DOHH2 (cell line): ENCODE measurements around the gene SATB1.

Source experiments
- H3F3A ChIP-seq: fragments of 200-600 bp; sonication (generic), shearing (Covaris generic); 2 replicates; pipeline ENCODE4 v1.6.0; 2016; ENCODE audit warnings: antibody characterized with exemption, mild to moderate bottlenecking; ENCODE audit not compliant: control insufficient read depth, insufficient read depth
- H3K27ac ChIP-seq: fragments of 200-600 bp; sonication (generic); 2 replicates; pipeline ENCODE4 v1.5.1; 2014; ENCODE audit warnings: low read depth, mild to moderate bottlenecking, low read length, moderate library complexity
- H3K27me3 ChIP-seq: fragments of 200-600 bp; sonication (generic); 2 replicates; pipeline ENCODE4 v1.6.1; 2014; ENCODE audit warnings: mild to moderate bottlenecking, low read length, mixed read lengths; ENCODE audit not compliant: control insufficient read depth
- H3K36me3 ChIP-seq: fragments of 200-600 bp; sonication (generic); 2 replicates; pipeline ENCODE4 v1.6.1; 2014; ENCODE audit warnings: mild to moderate bottlenecking, low read length, moderate library complexity, mixed read lengths; ENCODE audit not compliant: control insufficient read depth
- H3K4me1 ChIP-seq: fragments of 200-600 bp; sonication (generic); 2 replicates; pipeline ENCODE4 v1.6.1; 2014; ENCODE audit warnings: mild to moderate bottlenecking, low read length, mixed read lengths; ENCODE audit not compliant: control insufficient read depth
- H3K4me2 ChIP-seq: fragments of 200-600 bp; sonication (generic); 2 replicates; pipeline ENCODE4 v1.6.0; 2014; ENCODE audit warnings: mild to moderate bottlenecking, low read length, moderate library complexity
- H3K4me3 ChIP-seq: fragments of 200-600 bp; sonication (generic); 2 replicates; pipeline ENCODE4 v1.5.1; 2014; ENCODE audit warnings: mild to moderate bottlenecking, low read length, mixed read lengths
- H3K79me2 ChIP-seq: fragments of 200-600 bp; sonication (generic); 2 replicates; pipeline ENCODE4 v1.6.1; 2014; ENCODE audit warnings: mild to moderate bottlenecking, low read length, mixed read lengths; ENCODE audit not compliant: control insufficient read depth
- H3K9me2 ChIP-seq: fragments of 200-600 bp; sonication (generic); replicated peaks from 2 replicates; pipeline ENCODE4 v1.6.1; 2014; ENCODE audit warnings: mild to moderate bottlenecking, low read length, mixed read lengths; ENCODE audit not compliant: control insufficient read depth
- H3K9me3 ChIP-seq: fragments of 200-600 bp; sonication (generic); 2 replicates; pipeline ENCODE4 v1.6.1; 2014; ENCODE audit warnings: antibody characterized with exemption, low read length, mixed read lengths; ENCODE audit not compliant: control insufficient read depth, insufficient read depth
- H4K20me1 ChIP-seq: fragments of 200-600 bp; sonication (generic); 2 replicates; pipeline ENCODE4 v1.6.0; 2014; ENCODE audit warnings: low read depth, mild to moderate bottlenecking, antibody characterized with exemption, low read length, moderate library complexity; ENCODE audit not compliant: control insufficient read depth, insufficient read depth
- CTCF ChIP-seq: fragments of 200-600 bp; sonication (generic); IDR thresholded peaks from one replicate; pipeline ENCODE4 v1.5.1; 2014; ENCODE audit warnings: antibody characterized with exemption, mild to moderate bottlenecking, low read depth, low read length; ENCODE audit not compliant: poor library complexity, severe bottlenecking
- EZH2phosphoT487 ChIP-seq: fragments of 200-600 bp; sonication (generic); IDR thresholded peaks from 2 replicates; pipeline ENCODE4 v1.6.1; 2017; ENCODE audit warnings: borderline replicate concordance, mild to moderate bottlenecking, antibody characterized with exemption, low read length, moderate library complexity, mixed read lengths

SATB1 gene

GRCh38 chr3:18426597-18427193 lies 1.6 kb upstream of the SATB1 start:
- peaks cover 70% of the 10 kb centered on the region for H3K27me3 ChIP-seq
- H3F3A ChIP-seq = peaks cover 16% of the 10 kb centered on the region
- H3K9me3 ChIP-seq = no peaks in the 10 kb centered on the region
- no peak overlapping the region for H3K27ac ChIP-seq
- peaks cover 21% of the 10 kb centered on the region for H3K4me1 ChIP-seq
- no peak overlapping the region for H3K4me2 ChIP-seq
- no peaks in the 10 kb centered on the region for H3K36me3 ChIP-seq
- no peak overlapping the region for H3K4me3 ChIP-seq
- TF ChIP-seq CTCF (no peak), EZH2phosphoT487 (no peak)
- no peaks in the 10 kb centered on the region for H3K79me2 ChIP-seq
- no peaks in the 10 kb centered on the region for H4K20me1 ChIP-seq
- no peaks in the 10 kb centered on the region for H3K9me2 ChIP-seq

- Histone ChIP-seq H3K27ac (no peak overlapping the region), H3K4me3 (peak overlapping the region; percentile 91), H3K27me3 (peaks cover 63% of the 10 kb centered on the region), H3K4me2 (peak overlapping the region; percentile 99), H3K9me3 (no peaks in the 10 kb centered on the region), H3K79me2 (no peaks in the 10 kb centered on the region), H3F3A (peaks cover 16% of the 10 kb centered on the region), H3K4me1 (peaks cover 21% of the 10 kb centered on the region), H3K36me3 (no peaks in the 10 kb centered on the region), H4K20me1 (0 out of 2 replicates have a peak, but pooled peaks cover under 1% of the 10 kb centered on the region), H3K9me2 (no peaks in the 10 kb centered on the region)
- TF ChIP-seq CTCF (no peak), EZH2phosphoT487 (peak; percentile 54; the same call in 1 of the 2 replicates)
Measured at GRCh38 chr3:18425641-18426257, 610 bp upstream of the SATB1 start.

GRCh38 chr3:18424213-18424728 lies 868 bp downstream of the SATB1 start:
- Histone ChIP-seq H3F3A (peaks cover 16% of the 10 kb centered on the region), H3K36me3 (no peaks in the 10 kb centered on the region), H3K4me2 (peak overlapping the region; percentile 99), H3K27me3 (peaks cover 56% of the 10 kb centered on the region), H3K9me3 (no peaks in the 10 kb centered on the region), H3K4me1 (peaks cover 21% of the 10 kb centered on the region), H3K27ac (no peak overlapping the region), H3K4me3 (peak overlapping the region; percentile 91), H4K20me1 (peaks cover 4% of the 10 kb centered on the region; the same call in 1 of the 2 replicates), H3K9me2 (no peaks in the 10 kb centered on the region), H3K79me2 (no peaks in the 10 kb centered on the region)
- TF ChIP-seq EZH2phosphoT487 (no peak), CTCF (no peak)
